Ascending aorta (tissue), 2 donors: ENCODE results near the gene HTR3B. TPM values are rescaled to one million over a fixed set of nuclear protein-coding genes. Genes with fewer than 3 reads are reported as not detected.
"Not testable (repeated sequence)": the region's sequence is repeated elsewhere in the genome, so short reads cannot be mapped to it uniquely, and the experiment has no call there.

ENCODE experiments used
- DNase-seq, 2 donors: peaks; one replicate each; pipeline ENCODE4 v3.0.0-alpha.2; 2019; ENCODE audit warnings: low spot score in 2 of 2
- H3K27ac ChIP-seq, 2 donors: fragments of 200-600 bp; sonication (generic); one replicate each; pipeline ENCODE4 v1.5.1; 2016 to 2017; ENCODE audit warnings: mild to moderate bottlenecking in 1 of 2
- H3K27me3 ChIP-seq: fragments of 200-600 bp; sonication (generic); one replicate; pipeline ENCODE4 v1.5.1; 2017
- H3K36me3 ChIP-seq, 2 donors: fragments of 200-600 bp; sonication (generic); one replicate each; pipeline ENCODE4 v1.5.1; 2016
- H3K4me1 ChIP-seq, 2 donors: fragments of 200-600 bp; sonication (generic); one replicate each; pipeline ENCODE4 v1.5.1; 2016 to 2017; ENCODE audit warnings: mild to moderate bottlenecking in 1 of 2
- H3K4me3 ChIP-seq, 2 donors: fragments of 200-600 bp; sonication (generic); one replicate each; pipeline ENCODE4 v1.5.1; 2016 to 2017; ENCODE audit warnings: mild to moderate bottlenecking in 1 of 2
- H3K9me3 ChIP-seq, 2 donors: fragments of 200-600 bp; sonication (generic); one replicate each; pipeline ENCODE4 v1.5.1; 2016
- CTCF ChIP-seq, 3 experiments: fragments of 200-600 bp in 2 of 3; fragments of 450-650 bp in 1 of 3; sonication (generic) in 2 of 3; IDR thresholded peaks; one replicate each; pipeline ENCODE4 v1.5.1; 2016 to 2019; ENCODE audit warnings: antibody characterized with exemption in 3 of 3, mild to moderate bottlenecking in 1 of 3, moderate library complexity in 1 of 3
- intact Hi-C: fragments of 100-400 bp; cut with DNase I; formaldehyde crosslinking; loops from one replicate; pipeline ENCODE4 v1.15.1; 2023
- total RNA-seq: library from RNA; depleted of rRNA; stranded (reverse); fragments of >200 nt; gene quantifications from one replicate; pipeline ENCODE4 v1.1.0, GENCODE V29; 2016

The HTR3B gene
- total RNA-seq, 1 donor from 2014 or later = not detected

DNA sequence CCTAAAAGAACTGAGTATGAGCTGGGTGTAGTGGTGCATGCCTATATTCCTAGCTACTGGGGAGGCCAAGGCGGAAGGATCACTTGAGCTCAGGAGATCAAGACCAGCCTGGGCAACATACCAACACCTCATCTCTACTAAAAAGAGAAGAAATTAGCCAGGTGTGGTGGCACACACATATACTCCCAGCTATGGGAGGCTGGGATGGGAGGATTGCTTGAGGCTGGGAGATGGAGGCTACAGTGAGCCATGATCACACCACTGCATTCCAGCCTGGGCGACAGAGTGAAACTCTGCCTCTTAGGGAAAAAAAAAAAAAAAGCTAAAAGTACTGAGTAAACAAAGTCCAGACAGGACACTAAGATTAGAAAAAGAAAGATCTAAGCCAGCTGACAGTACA lies 3.5 kb upstream of the HTR3B start:
- H3K27ac ChIP-seq = no peak overlapping the region
- no peaks in the 10 kb centered on the region for H3K36me3 ChIP-seq
- H3K4me3 ChIP-seq = no peak overlapping the region
- H3K4me1 ChIP-seq = peaks cover 0 to 3% of the 10 kb centered on the region in 2 donors
- H3K9me3 ChIP-seq = no peaks in the 10 kb centered on the region
- no peak for DNase-seq
- H3K27me3 ChIP-seq = no peaks in the 10 kb centered on the region
- no peak for TF ChIP-seq CTCF (IDR thresholded peaks at IDR 0.05)
- intact Hi-C loops = loop anchor here (10.0 kb wide), 1 partner anchor 124 kb away; no protein-coding TSS in a partner anchor

- no peak for DNase-seq
These were observed 1.4 kb downstream of the HTR3B start for GRCh38 chr11:113906038-113906437.

DNA sequence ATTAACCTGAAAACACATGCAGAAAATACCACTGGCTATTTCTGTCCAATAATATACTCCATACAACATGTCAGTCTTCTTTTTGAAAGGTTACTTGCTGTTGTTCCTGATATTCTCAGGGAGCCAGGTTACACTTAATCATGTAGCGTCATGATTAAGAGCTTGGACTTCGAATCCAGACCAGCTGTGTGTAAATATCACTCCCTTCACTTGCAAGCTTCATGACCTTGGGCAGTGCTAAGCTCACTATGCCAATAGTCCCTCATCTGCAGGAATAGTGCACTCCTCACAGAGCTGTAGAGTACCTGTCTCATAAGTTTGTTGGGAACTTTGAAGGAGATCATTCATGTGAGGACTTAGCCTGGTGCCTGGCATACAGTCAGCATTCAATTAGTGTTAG lies 1.9 kb downstream of the HTR3B start:
- Histone ChIP-seq H3K27me3 (no peaks in the 10 kb centered on the region), H3K4me1 (no peaks in the 10 kb centered on the region), H3K4me3 (no peak overlapping the region), H3K36me3 (no peaks in the 10 kb centered on the region), H3K27ac (no peak overlapping the region), H3K9me3 (no peaks in the 10 kb centered on the region)
- TF ChIP-seq CTCF (IDR thresholded peaks at IDR 0.05) = no peak
- no peak for DNase-seq
- intact Hi-C loops = loop anchor here (10.0 kb wide), 1 partner anchor 118 kb away; no protein-coding TSS in a partner anchor

More at GRCh38 chr11:113906038-113906437, 1.4 kb downstream of the HTR3B start:
- no peaks in the 10 kb centered on the region for H3K27me3 ChIP-seq
- no peaks in the 10 kb centered on the region for H3K9me3 ChIP-seq
- no peaks in the 10 kb centered on the region for H3K4me1 ChIP-seq
- no peak overlapping the region for H3K27ac ChIP-seq
- intact Hi-C loops = loop anchor here (10.0 kb wide), 1 partner anchor 119 kb away; no protein-coding TSS in a partner anchor
- H3K36me3 ChIP-seq = no peaks in the 10 kb centered on the region
- no peak overlapping the region for H3K4me3 ChIP-seq
- no peak for TF ChIP-seq CTCF (IDR thresholded peaks at IDR 0.05)

DNA sequence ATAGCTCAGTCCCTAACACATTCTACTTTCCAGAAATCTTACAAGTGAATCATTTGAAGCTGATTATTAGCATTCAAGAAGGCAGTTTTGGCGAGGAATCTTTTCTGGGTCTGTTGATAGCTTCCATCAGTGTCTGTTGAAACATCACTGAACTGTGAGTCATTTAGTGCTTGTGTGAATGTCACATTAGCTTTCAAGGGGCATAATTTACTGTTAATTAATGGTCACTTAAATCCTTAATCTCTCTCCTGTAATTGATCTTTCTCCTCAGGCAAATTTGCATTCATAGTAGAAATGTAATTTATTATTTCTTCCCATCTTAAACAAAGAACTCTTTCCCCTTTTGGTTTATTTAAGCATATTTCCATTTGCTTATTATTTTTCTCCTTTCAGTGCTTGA lies 2.6 kb downstream of the HTR3B start:
- no peak for TF ChIP-seq CTCF (IDR thresholded peaks at IDR 0.05)
- Histone ChIP-seq H3K9me3 (no peaks in the 10 kb centered on the region), H3K27me3 (no peaks in the 10 kb centered on the region), H3K27ac (no peak overlapping the region), H3K4me3 (no peak overlapping the region), H3K36me3 (no peaks in the 10 kb centered on the region), H3K4me1 (no peaks in the 10 kb centered on the region)
- DNase-seq = no peak
- intact Hi-C loops = loop anchor here (10.0 kb wide), 1 partner anchor 118 kb away; no protein-coding TSS in a partner anchor

DNA sequence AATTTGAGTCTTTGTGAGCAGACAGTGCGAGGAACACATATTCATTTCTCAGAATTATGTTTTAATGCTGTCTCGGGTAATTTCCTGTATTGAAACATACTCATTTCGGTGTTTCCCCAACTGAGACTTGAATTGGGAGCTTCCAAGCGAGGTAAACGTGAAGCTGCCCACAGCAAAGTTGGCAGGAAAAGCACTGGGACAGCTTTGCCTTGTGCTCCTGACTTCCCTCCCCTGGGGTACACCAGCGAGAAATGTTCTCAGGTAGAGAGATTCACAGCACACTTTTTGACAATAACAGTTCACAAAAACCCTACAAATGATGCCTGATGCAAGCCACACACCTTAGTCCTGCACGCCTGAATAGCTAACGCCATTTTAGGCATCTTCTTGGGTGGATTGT lies 3.1 kb downstream of the HTR3B start:
- Histone ChIP-seq H3K4me1 (no peaks in the 10 kb centered on the region), H3K36me3 (no peaks in the 10 kb centered on the region), H3K27me3 (no peaks in the 10 kb centered on the region), H3K27ac (no peak overlapping the region), H3K9me3 (no peaks in the 10 kb centered on the region), H3K4me3 (no peak overlapping the region)
- no peak for DNase-seq
- no peak for TF ChIP-seq CTCF (IDR thresholded peaks at IDR 0.05)
- intact Hi-C loops = loop anchor here (10.0 kb wide), 1 partner anchor 117 kb away; no protein-coding TSS in a partner anchor

GRCh38 chr11:113908098-113908497 lies 3.5 kb downstream of the HTR3B start:
- TF ChIP-seq CTCF (IDR thresholded peaks at IDR 0.05) = no peak
- H3K27me3 ChIP-seq = no peaks in the 10 kb centered on the region

DNA sequence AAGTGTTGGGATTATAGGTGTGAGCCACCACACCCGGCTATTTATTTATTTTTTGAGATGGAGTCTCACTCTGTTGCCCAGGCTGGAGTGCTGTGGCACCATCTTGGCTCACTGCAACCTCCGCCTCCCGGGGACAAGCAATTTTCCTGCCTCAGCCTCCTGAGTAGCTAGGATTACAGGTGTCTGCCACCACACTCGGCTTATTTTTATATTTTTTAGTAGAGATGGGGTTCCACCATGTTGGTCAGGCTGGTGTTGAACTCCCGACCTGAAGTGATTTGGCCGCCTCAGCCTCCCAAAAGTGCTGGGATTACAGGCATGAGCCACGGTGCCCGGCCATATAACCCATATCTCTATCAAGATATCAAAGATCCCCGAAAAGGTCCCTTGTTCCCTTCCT lies 6.9 kb downstream of the HTR3B start:
- H3K4me3 ChIP-seq, H3K4me1 ChIP-seq, H3K27me3 ChIP-seq, H3K9me3 ChIP-seq, H3K27ac ChIP-seq, DNase-seq, H3K36me3 ChIP-seq, intact Hi-C loops: not testable (repeated sequence)

More at GRCh38 chr11:113908098-113908497, 3.5 kb downstream of the HTR3B start:
- Histone ChIP-seq H3K4me3 (no peak overlapping the region), H3K9me3 (no peaks in the 10 kb centered on the region), H3K4me1 (no peaks in the 10 kb centered on the region), H3K36me3 (no peaks in the 10 kb centered on the region), H3K27ac (no peak overlapping the region)
- intact Hi-C loops = loop anchor here (10.0 kb wide), 1 partner anchor 117 kb away; no protein-coding TSS in a partner anchor
- DNase-seq = no peak
